Endothelial cell of umbilical vein (primary cell): ENCODE measurements around the gene PIEZO2. TPM values are rescaled to one million over a fixed set of nuclear protein-coding genes. Genes with fewer than 3 reads are reported as not detected.

Experiments
- BruUV-seq: library from RNA; stranded (reverse); fragments of 400-500 nt; replicated peaks from 2 replicates; lab custom pipeline; 2021; lab: Mats Ljungman, UMichigan
- CTCF ChIA-PET: fragments of 300-600, 350-600 bp; sonication (Branson Sonifier 250); formaldehyde crosslinking; loops from one replicate; lab custom pipeline; 2021; ENCODE audit warnings: antibody characterized with exemption, inconsistent platforms; lab: Charles Lee
- POLR2A ChIA-PET: fragments of 300-600, 350-600 bp; sonication (Branson Sonifier 250); formaldehyde crosslinking; loops from one replicate; lab custom pipeline; 2021; ENCODE audit warnings: antibody characterized with exemption, inconsistent platforms; lab: Charles Lee
- DNase-seq: peaks from one replicate; pipeline ENCODE4 v3.0.0-alpha.2; 2011; ENCODE audit warnings: low read depth, low spot score
- FAIRE-seq: peaks from 2 replicates; lab custom pipeline; 2011; peaks lifted over from hg19 to GRCh38; lab: Jason Lieb, UNC
- H2AFZ ChIP-seq: 2 replicates; pipeline ENCODE4 v1.6.0; 2012; ENCODE audit warnings: low read depth, low read length, control low read depth, inconsistent platforms
- H3K27ac ChIP-seq: 2 replicates; pipeline ENCODE4 v1.5.1; 2011; ENCODE audit warnings: low read depth, mild to moderate bottlenecking, control low read depth, low read length, moderate library complexity; ENCODE audit not compliant: insufficient read depth
- H3K27me3 ChIP-seq, 2 experiments: 2 replicates each; pipeline versions ENCODE4 v1.6.0 to v1.6.1; 2011; ENCODE audit warnings: low read length in 2 of 2, mixed read lengths in 1 of 2; ENCODE audit not compliant: control insufficient read depth in 2 of 2, insufficient read depth in 2 of 2
- H3K36me3 ChIP-seq, 2 experiments: 2 replicates in 1 of 2; 3 replicates in 1 of 2; pipeline ENCODE4 v1.5.1; 2011; ENCODE audit warnings: low read length in 2 of 2, mild to moderate bottlenecking in 1 of 2, moderate library complexity in 1 of 2; ENCODE audit not compliant: control insufficient read depth in 2 of 2, insufficient read depth in 2 of 2; ENCODE audit errors: extremely low read depth in 1 of 2
- H3K4me1 ChIP-seq: 3 replicates; pipeline ENCODE4 v1.5.1; 2011; ENCODE audit warnings: mild to moderate bottlenecking, low read length; ENCODE audit not compliant: control insufficient read depth, insufficient read depth; ENCODE audit errors: extremely low read depth
- H3K4me2 ChIP-seq: 2 replicates; pipeline ENCODE4 v1.6.1; 2011; ENCODE audit warnings: low read length, control low read depth, mixed read lengths; ENCODE audit not compliant: insufficient read depth
- H3K4me3 ChIP-seq, 3 experiments: fragments of 200-600 bp in 1 of 3; sonication (generic), shearing (Covaris generic) in 1 of 3; replicated peaks in 1 of 3; 2 replicates each; pipeline ENCODE4 v1.5.1; 2011 to 2016; ENCODE audit warnings: control low read depth in 3 of 3, low read length in 3 of 3, mild to moderate bottlenecking in 2 of 3, inconsistent platforms in 1 of 3, low read depth in 1 of 3, moderate library complexity in 1 of 3; ENCODE audit not compliant: insufficient read depth in 1 of 3
- H3K79me2 ChIP-seq: 2 replicates; pipeline ENCODE4 v1.6.0; 2012; ENCODE audit warnings: low read length, inconsistent platforms; ENCODE audit not compliant: control insufficient read depth, insufficient read depth
- H3K9ac ChIP-seq: replicated peaks from 2 replicates; pipeline ENCODE3; 2011; ENCODE audit warnings: low read length, control low read depth; ENCODE audit not compliant: insufficient read depth; ENCODE audit errors: extremely low read depth
- H3K9me1 ChIP-seq: replicated peaks from 3 replicates; pipeline ENCODE4 v1.6.0; 2011; ENCODE audit warnings: mild to moderate bottlenecking, low read length; ENCODE audit not compliant: control insufficient read depth, insufficient read depth; ENCODE audit errors: extremely low read depth
- H3K9me3 ChIP-seq: replicated peaks from 2 replicates; pipeline ENCODE4 v1.5.1; 2012; ENCODE audit warnings: low read length, inconsistent platforms; ENCODE audit not compliant: control insufficient read depth, insufficient read depth
- H4K20me1 ChIP-seq: replicated peaks from 2 replicates; pipeline ENCODE3; 2011; ENCODE audit warnings: mild to moderate bottlenecking, low read length; ENCODE audit not compliant: control insufficient read depth, insufficient read depth; ENCODE audit errors: extremely low read depth
- CTCF ChIP-seq, 2 donors: IDR thresholded peaks; 1 replicate in 1 of 2; 2 replicates in 1 of 2; pipeline ENCODE4 v1.5.1; 2011; ENCODE audit warnings: low read length in 2 of 2, mild to moderate bottlenecking in 2 of 2, moderate library complexity in 2 of 2, control low read depth in 1 of 2, inconsistent platforms in 1 of 2, low read depth in 1 of 2; ENCODE audit not compliant: insufficient read depth in 1 of 2; ENCODE audit errors: extremely low read depth in 1 of 2
- EZH2 ChIP-seq: IDR thresholded peaks from 2 replicates; pipeline ENCODE4 v1.6.1; 2012; ENCODE audit warnings: borderline replicate concordance, low read depth, mild to moderate bottlenecking, moderate library complexity, low read length, inconsistent platforms; ENCODE audit not compliant: severe bottlenecking
- FOS ChIP-seq: IDR thresholded peaks from 2 replicates; pipeline ENCODE4 v1.6.1; 2011; ENCODE audit warnings: mild to moderate bottlenecking, low read length, moderate library complexity, borderline replicate concordance; ENCODE audit not compliant: insufficient read depth
- GATA2 ChIP-seq: IDR thresholded peaks from 2 replicates; pipeline ENCODE4 v1.7.0; 2011; ENCODE audit warnings: low read depth, mild to moderate bottlenecking, moderate library complexity, mixed read lengths, low read length; ENCODE audit not compliant: insufficient read length, insufficient read depth
- JUN ChIP-seq: IDR thresholded peaks from 2 replicates; pipeline ENCODE4 v1.6.1; 2011; ENCODE audit warnings: borderline replicate concordance, low read depth; ENCODE audit not compliant: insufficient read length, insufficient read depth
- MAX ChIP-seq: IDR thresholded peaks from 2 replicates; pipeline ENCODE4 v1.6.1; 2011; ENCODE audit not compliant: insufficient read depth, insufficient read length
- MYC ChIP-seq: IDR thresholded peaks from one replicate; pipeline ENCODE4 v1.6.1; 2011; ENCODE audit warnings: mild to moderate bottlenecking, low read depth, low read length
- POLR2A ChIP-seq: IDR thresholded peaks from 2 replicates; pipeline ENCODE4 v1.6.1; 2012; ENCODE audit warnings: low read depth, mild to moderate bottlenecking, control low read depth, low read length
- POLR2AphosphoS5 ChIP-seq: IDR thresholded peaks from 2 replicates; pipeline ENCODE4 v1.6.1; 2012; ENCODE audit warnings: low read depth, mild to moderate bottlenecking, control low read depth, low read length, moderate library complexity; ENCODE audit not compliant: insufficient read depth
- dilution Hi-C: fragments of 300-500 bp; cut with MboI; formaldehyde crosslinking; loops from one replicate; pipeline ENCODE4 v1.15.0; 2019; ENCODE audit warnings: low sequenced_read_pairs; ENCODE audit not compliant: extremely low pct_ligation_motif_present
- intact Hi-C: fragments of 100-400 bp; cut with micrococcal nuclease; formaldehyde crosslinking; loops from one replicate; pipeline ENCODE4 v1.10.0; 2022
- polyA plus RNA-seq, 4 experiments: library from polyadenylated mRNA; depleted of rRNA in 3 of 4; stranded (reverse) in 3 of 4; unstranded in 1 of 4; fragments of >200 nt; gene quantifications; 2 replicates each; pipeline versions ENCODE4 v1.2.1 to v1.2.3, GENCODE V29; 2011 to 2012; ENCODE audit warnings: missing spikeins in 1 of 4
- total RNA-seq: library from RNA; stranded (reverse); gene quantifications from 2 replicates; pipeline ENCODE4 v1.2.3, GENCODE V29; 2021

The PIEZO2 gene
- total and polyA plus RNA-seq, 2 donors (not counting 3 experiments of a cell fraction or from before 2014, with no cell fraction given) = 1.7 to 11.2 TPM

- Histone ChIP-seq H3K9ac (no peak overlapping the region), H3K4me3 (no peak overlapping the region), H4K20me1 (no peaks in the 10 kb centered on the region), H3K27ac (no peak overlapping the region), H3K27me3 (no peaks in the 10 kb centered on the region), H3K36me3 (no peaks in the 10 kb centered on the region), H2AFZ (peak overlapping the region; percentile 6), H3K9me3 (no peaks in the 10 kb centered on the region), H3K4me1 (peaks cover 16% of the 10 kb centered on the region), H3K4me2 (no peak overlapping the region), H3K9me1 (no peaks in the 10 kb centered on the region), H3K79me2 (no peaks in the 10 kb centered on the region)
- TF ChIP-seq POLR2A = no peak
- no peak for TF ChIP-seq EZH2
- TF ChIP-seq CTCF (IDR thresholded peaks at IDR 0.05; ENCODE audit: extremely low read depth in 1 of 2, insufficient read depth in 1 of 2, low read depth in 1 of 2, low read length in 2 of 2) = no peak
- no peak for TF ChIP-seq FOS
- no peak for TF ChIP-seq MAX
- no peak for TF ChIP-seq MYC
- no peak for TF ChIP-seq POLR2AphosphoS5
- no peak for TF ChIP-seq GATA2
- no peak for TF ChIP-seq JUN
- intact Hi-C loops (no loop called here), dilution Hi-C loops (no loop called here)
- ChIA-PET CTCF (interaction anchor here (1.2 to 1.3 kb wide), 4 partner anchors 12 to 180 kb away, joined by 3 to 8 read pairs (median 4); no protein-coding TSS in a partner anchor), POLR2A (no interaction called here)
- peak; percentile 34 for DNase-seq
- no peak for FAIRE-seq
- no TSS peak for BruUV-seq
Observed at GRCh38 chr18:10973567-10974203, 175.7 kb downstream of the PIEZO2 start.
